Epithelial cell of esophagus (primary cell): ENCODE results near the gene UVRAG.
"Not testable (repeated sequence)": the region's sequence is repeated elsewhere in the genome, so short reads cannot be mapped to it uniquely, and the experiment has no call there.

ENCODE experiments used
- DNase-seq: peaks from one replicate; pipeline ENCODE4 v3.0.0; 2010; ENCODE audit warnings: low read depth
- H3K4me3 ChIP-seq: 2 replicates; pipeline ENCODE4 v1.5.1; 2011; ENCODE audit warnings: mild to moderate bottlenecking, low read length, control low read depth
- TF ChIP-seq, protein P1 (sequence below): IDR thresholded peaks from 2 replicates; pipeline ENCODE4 v1.5.1; 2011; ENCODE audit warnings: low read depth, mild to moderate bottlenecking, low read length, control low read depth, inconsistent platforms; ENCODE audit not compliant: insufficient read depth; ENCODE audit errors: missing control alignments

UVRAG gene

DNA sequence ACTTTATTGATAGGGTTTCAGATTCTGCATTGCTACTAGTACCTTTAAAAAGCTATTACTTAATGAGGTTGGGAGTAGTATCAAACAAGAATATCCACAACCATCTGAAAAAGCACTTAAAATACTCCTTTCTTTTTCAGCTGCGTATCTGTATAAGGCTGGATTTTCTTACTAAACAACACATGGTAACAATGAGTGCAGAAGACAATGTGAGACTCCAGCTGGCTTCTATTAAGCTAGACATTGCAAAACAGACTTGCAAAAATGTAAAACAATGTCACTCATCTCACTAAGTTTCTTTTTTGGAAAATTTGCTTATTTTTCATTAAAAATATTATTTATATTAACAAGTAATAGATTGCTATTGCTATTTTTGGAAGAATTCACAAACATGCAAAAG, 258.7 kb downstream of the UVRAG start:
- no peak for DNase-seq
- H3K4me3 ChIP-seq: no peak overlapping the region
- TF ChIP-seq, protein P1, sequence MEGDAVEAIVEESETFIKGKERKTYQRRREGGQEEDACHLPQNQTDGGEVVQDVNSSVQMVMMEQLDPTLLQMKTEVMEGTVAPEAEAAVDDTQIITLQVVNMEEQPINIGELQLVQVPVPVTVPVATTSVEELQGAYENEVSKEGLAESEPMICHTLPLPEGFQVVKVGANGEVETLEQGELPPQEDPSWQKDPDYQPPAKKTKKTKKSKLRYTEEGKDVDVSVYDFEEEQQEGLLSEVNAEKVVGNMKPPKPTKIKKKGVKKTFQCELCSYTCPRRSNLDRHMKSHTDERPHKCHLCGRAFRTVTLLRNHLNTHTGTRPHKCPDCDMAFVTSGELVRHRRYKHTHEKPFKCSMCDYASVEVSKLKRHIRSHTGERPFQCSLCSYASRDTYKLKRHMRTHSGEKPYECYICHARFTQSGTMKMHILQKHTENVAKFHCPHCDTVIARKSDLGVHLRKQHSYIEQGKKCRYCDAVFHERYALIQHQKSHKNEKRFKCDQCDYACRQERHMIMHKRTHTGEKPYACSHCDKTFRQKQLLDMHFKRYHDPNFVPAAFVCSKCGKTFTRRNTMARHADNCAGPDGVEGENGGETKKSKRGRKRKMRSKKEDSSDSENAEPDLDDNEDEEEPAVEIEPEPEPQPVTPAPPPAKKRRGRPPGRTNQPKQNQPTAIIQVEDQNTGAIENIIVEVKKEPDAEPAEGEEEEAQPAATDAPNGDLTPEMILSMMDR: no peak

DNA sequence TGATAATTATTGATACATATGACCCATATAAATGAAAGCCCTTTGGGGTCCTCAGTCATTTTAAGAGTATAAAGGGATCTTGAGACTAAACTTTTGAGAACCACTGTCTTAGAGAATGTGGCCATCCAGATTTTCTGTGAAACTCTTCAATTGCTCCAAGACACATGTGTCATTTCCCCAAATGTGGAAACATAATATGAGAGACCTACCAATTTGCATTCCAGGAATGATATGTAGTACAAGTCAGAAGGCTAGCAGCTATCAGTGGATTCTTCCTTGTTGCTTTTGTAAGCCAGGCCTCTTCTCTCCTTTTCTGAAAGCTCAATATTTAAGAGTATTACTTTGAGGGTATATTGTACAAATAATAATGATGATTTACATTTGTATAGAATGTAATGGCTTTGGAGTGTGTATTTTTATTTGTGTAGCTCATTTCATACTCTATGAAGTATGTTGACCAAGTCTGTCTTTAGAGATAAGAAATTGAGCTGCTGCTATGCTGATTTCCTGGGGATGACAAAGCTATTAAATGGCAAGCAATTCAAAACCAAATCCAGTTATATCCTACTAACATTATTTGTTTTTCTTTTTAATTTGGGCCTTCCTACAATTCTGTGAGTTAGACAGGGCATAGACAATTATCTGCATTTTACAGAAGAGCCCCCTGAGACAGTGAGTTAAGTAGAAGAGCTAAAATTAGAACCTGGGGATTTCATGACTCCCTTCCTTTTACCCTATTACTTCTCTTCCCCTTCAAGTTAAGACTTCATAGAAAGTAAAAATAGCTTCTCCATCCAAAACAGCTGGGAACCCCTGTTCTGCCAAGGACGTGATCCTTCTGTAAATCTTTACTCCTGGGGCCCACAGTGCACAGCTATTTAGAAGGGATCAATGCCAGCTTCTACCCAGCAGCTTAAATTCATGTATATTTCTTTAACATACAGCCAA, 259.4 kb downstream of the UVRAG start:
- TF ChIP-seq, protein P1: no peak
- no peak overlapping the region for H3K4me3 ChIP-seq
- DNase-seq: peak; percentile 25

DNA sequence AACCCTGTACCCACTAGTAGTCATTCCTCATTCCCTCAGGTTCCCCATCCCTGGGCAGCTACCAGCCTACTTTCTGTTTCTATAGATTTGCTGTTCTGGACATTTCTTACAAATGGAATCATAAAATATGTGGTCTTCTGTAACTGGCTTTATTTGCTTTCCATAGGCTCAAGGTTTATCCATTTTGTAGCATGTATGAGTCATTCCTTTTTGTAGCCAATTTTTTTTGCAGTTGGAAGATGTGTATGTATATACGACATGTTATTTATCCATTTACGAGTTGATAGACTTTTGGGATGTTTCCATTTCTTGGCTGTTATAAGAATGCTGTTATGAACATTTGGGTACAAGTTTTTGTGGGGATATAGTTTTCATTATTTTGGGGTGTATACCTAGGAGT, 260.7 kb downstream of the UVRAG start:
- H3K4me3 ChIP-seq: no peak overlapping the region
- DNase-seq: no peak
- TF ChIP-seq, protein P1: no peak

GRCh38 chr11:76076253-76076652, 261.2 kb downstream of the UVRAG start:
- DNase-seq: peak; percentile 6
- H3K4me3 ChIP-seq: not testable (repeated sequence)

- no peak overlapping the region for H3K4me3 ChIP-seq
- no peak for DNase-seq
- TF ChIP-seq, protein P1: no peak
Observed at GRCh38 chr11:76076749-76077148, 261.7 kb downstream of the UVRAG start.

DNA sequence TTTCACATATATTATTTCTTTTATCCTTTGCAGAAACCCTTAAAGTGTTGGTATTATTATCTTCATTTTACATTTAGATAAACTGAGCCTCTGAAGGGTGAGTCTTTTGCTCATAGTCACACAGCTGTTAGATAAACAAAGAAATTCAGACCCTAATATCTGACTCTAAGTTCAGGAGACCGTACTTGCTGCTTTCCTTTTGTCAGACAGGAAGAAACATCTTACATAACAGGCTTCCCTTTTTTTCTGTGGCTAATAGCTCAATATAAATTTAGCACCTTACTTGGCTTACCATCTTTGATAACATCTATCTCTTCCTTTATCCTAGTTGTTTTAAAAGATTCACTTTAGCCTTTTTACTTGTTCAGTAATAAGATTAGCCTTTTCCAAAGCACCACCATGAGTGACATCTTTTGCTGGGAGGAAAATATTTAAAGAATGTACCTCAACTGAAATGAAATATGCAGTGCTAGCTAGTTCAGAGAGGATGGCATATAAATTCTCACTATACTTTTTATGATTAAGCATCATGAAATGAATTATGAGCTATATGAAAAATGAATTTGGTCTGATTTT, 262.7 kb downstream of the UVRAG start:
- DNase-seq: no peak
- no peak overlapping the region for H3K4me3 ChIP-seq

GRCh38 chr11:76081084-76081483, 266.1 kb downstream of the UVRAG start:
- H3K4me3 ChIP-seq, DNase-seq: not testable (repeated sequence)

More for the DNA sequence above, 262.7 kb downstream of the UVRAG start:
- TF ChIP-seq, protein P1: no peak
